ENCODE data around the gene EXOC2. TPM values are rescaled to one million over a fixed set of nuclear protein-coding genes. Genes with fewer than 3 reads are reported as not detected.

The EXOC2 gene
- total RNA-seq, 1 experiment from 2014 or later: 45.7 TPM

GRCh38 chr6:689223-689622, 3.7 kb downstream of the EXOC2 start:
- CTCF ChIA-PET: interaction anchor here (0.9 to 1.4 kb wide), 3 partner anchors 9 to 96 kb away, joined by 3 to 5 read pairs (median 3); no protein-coding TSS in a partner anchor

DNA sequence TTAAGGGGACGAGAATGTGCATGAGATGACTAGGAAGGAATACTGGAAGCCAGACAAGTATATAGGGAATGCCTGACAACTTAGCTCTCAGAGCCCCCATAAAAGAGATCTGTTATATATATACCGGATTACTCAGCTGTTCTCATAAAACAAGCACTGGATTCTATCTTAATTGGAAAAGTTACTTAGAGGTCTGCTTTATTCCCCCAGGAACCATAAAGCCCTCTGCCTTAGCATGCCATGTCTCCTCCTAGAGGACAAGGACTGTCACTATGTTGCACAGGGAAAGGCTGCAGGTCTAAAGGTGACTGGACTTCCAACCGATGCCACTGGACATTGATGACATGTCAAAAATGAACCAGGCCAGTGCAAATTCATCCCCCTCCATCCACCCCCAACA, 6.4 kb downstream of the EXOC2 start:
- ChIA-PET POLR2A (no interaction called here), CTCF (interaction anchor here (0.7 kb wide), 1 partner anchor 94 kb away, joined by 3 read pairs; no protein-coding TSS in a partner anchor)
- TF ChIP-seq NFE2L1 (CRISPR knock-in tag; IDR thresholded peaks at IDR 0.05): no peak
- no peak for TF ChIP-seq PRRX2 (CRISPR knock-in tag; IDR thresholded peaks at IDR 0.05)
- TF ChIP-seq SP1 (CRISPR knock-in tag; conservative IDR thresholded peaks at IDR 0.05): no peak
- no peak for TF ChIP-seq ATF3 (CRISPR knock-in tag; conservative IDR thresholded peaks at IDR 0.05)
- TF ChIP-seq ZNF512 (CRISPR knock-in tag; IDR thresholded peaks at IDR 0.05; ENCODE audit: borderline replicate concordance): no peak
- no peak for TF ChIP-seq CREB1 (CRISPR knock-in tag; IDR thresholded peaks at IDR 0.05)
- no peak for TF ChIP-seq ZNF396 (CRISPR knock-in tag; IDR thresholded peaks at IDR 0.05; ENCODE audit: borderline replicate concordance)
- TF ChIP-seq ETV6 (CRISPR knock-in tag; IDR thresholded peaks at IDR 0.05): no peak
- no peak for TF ChIP-seq IRF1 (CRISPR knock-in tag; IDR thresholded peaks at IDR 0.05)
- TF ChIP-seq ZNF671 (CRISPR knock-in tag; IDR thresholded peaks at IDR 0.05): no peak
- TF ChIP-seq TCF7 (CRISPR knock-in tag; IDR thresholded peaks at IDR 0.05; ENCODE audit: low read depth): no peak
- no peak for TF ChIP-seq CTCF (IDR thresholded peaks at IDR 0.05)
- TF ChIP-seq TEAD1 (CRISPR knock-in tag; IDR thresholded peaks at IDR 0.05): no peak
- DNase-seq (ENCODE audit: low spot score) (no peak), ATAC-seq (0 out of 2 replicates have a peak, but pooled peaks have one; percentile 8)
- Mint-ChIP-seq H3K9me3 (no peaks in the 10 kb centered on the region), H3K27me3 (ENCODE audit: low read depth) (no peaks in the 10 kb centered on the region), H3K4me1 (peaks cover 45% of the 10 kb centered on the region), H3K27ac (no peak overlapping the region), H3K36me3 (no peaks in the 10 kb centered on the region), H3K4me3 (no peak overlapping the region)

More at GRCh38 chr6:689223-689622, 3.7 kb downstream of the EXOC2 start:
- ATAC-seq: no peak
- Mint-ChIP-seq H3K36me3 (no peaks in the 10 kb centered on the region), H3K9me3 (no peaks in the 10 kb centered on the region), H3K27ac (no peak overlapping the region), H3K4me3 (no peak overlapping the region), H3K4me1 (peaks cover 34% of the 10 kb centered on the region), H3K27me3 (ENCODE audit: low read depth) (no peaks in the 10 kb centered on the region)
- POLR2A ChIA-PET: no interaction called here
- TF ChIP-seq ARID4B (CRISPR knock-in tag; IDR thresholded peaks at IDR 0.05; ENCODE audit: borderline replicate concordance) (no peak), CBFB (CRISPR knock-in tag; IDR thresholded peaks at IDR 0.05; ENCODE audit: low read depth) (no peak), NFYB (CRISPR knock-in tag; conservative IDR thresholded peaks at IDR 0.05; ENCODE audit: low read depth) (no peak), EMX1 (CRISPR knock-in tag; IDR thresholded peaks at IDR 0.05) (no peak), ELF4 (CRISPR knock-in tag; IDR thresholded peaks at IDR 0.05; ENCODE audit: low read depth) (no peak), SOX15 (CRISPR knock-in tag; IDR thresholded peaks at IDR 0.05) (no peak), MXD4 (CRISPR knock-in tag; IDR thresholded peaks at IDR 0.05; ENCODE audit: borderline replicate concordance) (no peak)
- DNase-seq (ENCODE audit: low spot score): no peak

All from WTC11 (cell line).